ENCODE data around the gene KCNC4.

KCNC4 gene

GRCh38 chr1:110186558-110186957 lies 23.6 kb upstream of the KCNC4 start:
- DNase-seq (ENCODE audit: low read depth in 1 of 2, low spot score in 1 of 2), result no peak
- H3K4me3 ChIP-seq (replicated peaks; ENCODE audit: insufficient read depth, low read length), result no peak overlapping the region
- TF ChIP-seq REST (IDR thresholded peaks at IDR 0.05; ENCODE audit: insufficient replicate concordance, low read depth) (no peak), CTCF (IDR thresholded peaks at IDR 0.05; ENCODE audit: insufficient read depth, low read length) (no peak), GABPA (IDR thresholded peaks at IDR 0.05; ENCODE audit: low read depth) (no peak), POLR2AphosphoS5 (IDR thresholded peaks at IDR 0.05; ENCODE audit: low read depth) (no peak), SPI1 (IDR thresholded peaks at IDR 0.05; ENCODE audit: borderline replicate concordance, low read depth) (no peak)
- H3K27me3 ChIP-seq (ENCODE audit: insufficient read depth, poor library complexity, severe bottlenecking), result peaks cover 9% of the 10 kb centered on the region
- no peak overlapping the region for H3K27ac ChIP-seq (replicated peaks)

- no peak for DNase-seq (ENCODE audit: low read depth in 1 of 2, low spot score in 1 of 2)
- no peak overlapping the region for H3K4me3 ChIP-seq (replicated peaks; ENCODE audit: insufficient read depth, low read length)
- TF ChIP-seq SPI1 (IDR thresholded peaks at IDR 0.05; ENCODE audit: borderline replicate concordance, low read depth), result no peak
- TF ChIP-seq REST (IDR thresholded peaks at IDR 0.05; ENCODE audit: insufficient replicate concordance, low read depth), result no peak
- TF ChIP-seq GABPA (IDR thresholded peaks at IDR 0.05; ENCODE audit: low read depth), result no peak
- TF ChIP-seq CTCF (IDR thresholded peaks at IDR 0.05; ENCODE audit: insufficient read depth, low read length), result no peak
- no peak for TF ChIP-seq POLR2AphosphoS5 (IDR thresholded peaks at IDR 0.05; ENCODE audit: low read depth)
- no peak overlapping the region for H3K27ac ChIP-seq (replicated peaks)
- peaks cover 9% of the 10 kb centered on the region for H3K27me3 ChIP-seq (ENCODE audit: insufficient read depth, poor library complexity, severe bottlenecking)
These were observed 22.8 kb upstream of the KCNC4 start for GRCh38 chr1:110187139-110187890.

GRCh38 chr1:110188035-110188618 lies 22.0 kb upstream of the KCNC4 start:
- H3K4me3 ChIP-seq (replicated peaks; ENCODE audit: insufficient read depth, low read length), result no peak overlapping the region
- H3K27ac ChIP-seq (replicated peaks), result no peak overlapping the region
- DNase-seq (ENCODE audit: low read depth in 1 of 2, low spot score in 1 of 2), result no peak
- peaks cover 9% of the 10 kb centered on the region for H3K27me3 ChIP-seq (ENCODE audit: insufficient read depth, poor library complexity, severe bottlenecking)
- TF ChIP-seq REST (IDR thresholded peaks at IDR 0.05; ENCODE audit: insufficient replicate concordance, low read depth), result no peak
- no peak for TF ChIP-seq POLR2AphosphoS5 (IDR thresholded peaks at IDR 0.05; ENCODE audit: low read depth)
- TF ChIP-seq SPI1 (IDR thresholded peaks at IDR 0.05; ENCODE audit: borderline replicate concordance, low read depth), result no peak
- no peak for TF ChIP-seq GABPA (IDR thresholded peaks at IDR 0.05; ENCODE audit: low read depth)
- no peak for TF ChIP-seq CTCF (IDR thresholded peaks at IDR 0.05; ENCODE audit: insufficient read depth, low read length)
